AG04449 (cell line): Measurements from ENCODE around the gene CARD11.
"Not testable (repeated sequence)": the region's sequence is repeated elsewhere in the genome, so short reads cannot be mapped to it uniquely, and the experiment has no call there.

Source experiments
- CTCF ChIA-PET: fragments of 350-600 bp; formaldehyde crosslinking; extraction: SDS; loops from one replicate; lab custom pipeline; 2021; ENCODE audit warnings: antibody characterized with exemption; lab: Yijun Ruan, JAX
- POLR2A ChIA-PET: fragments of 400-600, 350-600 bp; formaldehyde crosslinking; extraction: SDS; loops from one replicate; lab custom pipeline; 2020; ENCODE audit warnings: antibody characterized with exemption, inconsistent platforms; lab: Yijun Ruan, JAX
- DNase-seq: peaks from one replicate; pipeline ENCODE4 v3.0.0-alpha.2; 2010; ENCODE audit warnings: low read depth, low spot score
- H3K4me3 ChIP-seq: 2 replicates; pipeline ENCODE4 v1.5.1; 2011; ENCODE audit warnings: low read depth, mild to moderate bottlenecking, control low read depth, low read length
- CTCF ChIP-seq: IDR thresholded peaks from one replicate; pipeline ENCODE4 v1.5.1; 2011; ENCODE audit warnings: mild to moderate bottlenecking, moderate library complexity, low read length, control low read depth, inconsistent platforms; ENCODE audit not compliant: insufficient read depth; ENCODE audit errors: missing control alignments

The CARD11 gene

GRCh38 chr7:3029138-3029537, 14.5 kb downstream of the CARD11 start:
- H3K4me3 ChIP-seq = no peak overlapping the region
- CTCF ChIA-PET = no interaction called here
- no peak for TF ChIP-seq CTCF
- POLR2A ChIA-PET = no interaction called here
- no peak for DNase-seq

GRCh38 chr7:3028758-3029093, 14.9 kb downstream of the CARD11 start:
- ChIA-PET POLR2A (no interaction called here), CTCF (no interaction called here)
- DNase-seq = no peak
- no peak for TF ChIP-seq CTCF
- H3K4me3 ChIP-seq = no peak overlapping the region

- no peak for TF ChIP-seq CTCF
- no peak overlapping the region for H3K4me3 ChIP-seq
- CTCF ChIA-PET = no interaction called here
- POLR2A ChIA-PET = no interaction called here
- DNase-seq = no peak
Observed at GRCh38 chr7:3028071-3028757, 15.5 kb downstream of the CARD11 start.

- ChIA-PET POLR2A (no interaction called here), CTCF (no interaction called here)
- TF ChIP-seq CTCF = no peak
- DNase-seq = no peak
- no peak overlapping the region for H3K4me3 ChIP-seq
Observed at GRCh38 chr7:3027005-3027845, 16.4 kb downstream of the CARD11 start.

- no peak for TF ChIP-seq CTCF
- no peak overlapping the region for H3K4me3 ChIP-seq
- DNase-seq = no peak
- ChIA-PET POLR2A (no interaction called here), CTCF (no interaction called here)
Observed at GRCh38 chr7:3025616-3026015, 18.1 kb downstream of the CARD11 start.

GRCh38 chr7:3021825-3022224, 21.8 kb downstream of the CARD11 start:
- POLR2A ChIA-PET = no interaction called here
- DNase-seq = no peak
- CTCF ChIA-PET = no interaction called here
- H3K4me3 ChIP-seq = no peak overlapping the region
- no peak for TF ChIP-seq CTCF

GRCh38 chr7:3021224-3021623, 22.4 kb downstream of the CARD11 start:
- H3K4me3 ChIP-seq, POLR2A ChIA-PET, CTCF ChIA-PET, DNase-seq: not testable (repeated sequence)
